ENCODE data around the gene APOBEC4. TPM values are rescaled to one million over a fixed set of nuclear protein-coding genes. Genes with fewer than 3 reads are reported as not detected.

Gene APOBEC4
- total RNA-seq, 4 donors from 2014 or later = not detected

GRCh38 chr1:183674339-183674738, 21.2 kb upstream of the APOBEC4 start:
- no peak overlapping the region for H3K27ac ChIP-seq
- 59 to 73% methylated on average over 1 of the region's 1 CpG for WGBS, 2 donors
- no peak for DNase-seq

GRCh38 chr1:183673605-183674323, 20.6 kb upstream of the APOBEC4 start:
- Histone ChIP-seq H3K36me3 (no peaks in the 10 kb centered on the region), H3K27ac (no peak overlapping the region)

More at GRCh38 chr1:183674339-183674738, 21.2 kb upstream of the APOBEC4 start:
- intact Hi-C loops (cut with DNase I) = no loop called here
- Histone ChIP-seq H3K4me3 (replicated peaks in 1 of 3) (no peak overlapping the region), H3K9me3 (no peaks in the 10 kb centered on the region), H3K4me1 (no peaks in the 10 kb centered on the region), H3K27me3 (no peaks in the 10 kb centered on the region), H3K36me3 (no peaks in the 10 kb centered on the region)
- no peak for TF ChIP-seq POLR2A (IDR thresholded peaks at IDR 0.05)
- no peak for TF ChIP-seq CTCF (IDR thresholded peaks at IDR 0.05)

GRCh38 chr1:183670169-183670568, 17.1 kb upstream of the APOBEC4 start:
- no peaks in the 10 kb centered on the region for H3K36me3 ChIP-seq
- intact Hi-C loops (cut with DNase I) = no loop called here
- H3K27ac ChIP-seq = no peak overlapping the region
- TF ChIP-seq POLR2A (IDR thresholded peaks at IDR 0.05) = no peak
- no peak for TF ChIP-seq CTCF (IDR thresholded peaks at IDR 0.05)
- WGBS, 2 donors = 93 to 95% methylated on average over 1 of the region's 1 CpG
- H3K9me3 ChIP-seq = no peaks in the 10 kb centered on the region
- H3K4me1 ChIP-seq = no peaks in the 10 kb centered on the region
- H3K4me3 ChIP-seq (replicated peaks in 1 of 3) = no peak overlapping the region
- no peaks in the 10 kb centered on the region for H3K27me3 ChIP-seq
- no peak for DNase-seq

More at GRCh38 chr1:183673605-183674323, 20.6 kb upstream of the APOBEC4 start:
- WGBS, 2 donors = 93 to 95% methylated on average over 2 of the region's 2 CpGs
- Histone ChIP-seq H3K9me3 (no peaks in the 10 kb centered on the region), H3K4me3 (replicated peaks in 1 of 3) (no peak overlapping the region), H3K4me1 (no peaks in the 10 kb centered on the region), H3K27me3 (no peaks in the 10 kb centered on the region)
- DNase-seq = peak in 1 of 2 donors; percentile 12
- intact Hi-C loops (cut with DNase I) = no loop called here
- TF ChIP-seq POLR2A (IDR thresholded peaks at IDR 0.05) (no peak), CTCF (IDR thresholded peaks at IDR 0.05) (no peak)

- H3K4me3 ChIP-seq (replicated peaks in 1 of 3) = no peak overlapping the region
- 86 to 91% methylated on average over 3 of the region's 3 CpGs for WGBS, 2 donors
- H3K27ac ChIP-seq = no peak overlapping the region
- TF ChIP-seq CTCF (IDR thresholded peaks at IDR 0.05) (no peak), POLR2A (IDR thresholded peaks at IDR 0.05) (no peak)
- H3K9me3 ChIP-seq = no peaks in the 10 kb centered on the region
- DNase-seq = no peak
- no peaks in the 10 kb centered on the region for H3K27me3 ChIP-seq
- intact Hi-C loops (cut with DNase I) = loop anchor here (5.0 to 10.0 kb wide), 2 partner anchors 261 to 568 kb away; no protein-coding TSS in a partner anchor
- no peaks in the 10 kb centered on the region for H3K36me3 ChIP-seq
- H3K4me1 ChIP-seq = no peaks in the 10 kb centered on the region
Measured at GRCh38 chr1:183656355-183656754, 3.2 kb upstream of the APOBEC4 start.

- 4 to 9% methylated on average over 4 of the region's 4 CpGs for WGBS, 2 donors
- peak; percentile 78 to 83 for DNase-seq
- Histone ChIP-seq H3K4me3 (replicated peaks in 1 of 3) (no peak overlapping the region), H3K9me3 (no peaks in the 10 kb centered on the region), H3K36me3 (no peaks in the 10 kb centered on the region), H3K27ac (no peak overlapping the region), H3K4me1 (no peaks in the 10 kb centered on the region), H3K27me3 (no peaks in the 10 kb centered on the region)
- TF ChIP-seq CTCF (IDR thresholded peaks at IDR 0.05) = peak; percentile 63 to 91 (median 86)
- TF ChIP-seq POLR2A (IDR thresholded peaks at IDR 0.05) = no peak
- intact Hi-C loops (cut with DNase I) = loop anchor here (5.0 to 10.0 kb wide), 2 partner anchors 262 to 569 kb away; no protein-coding TSS in a partner anchor
Measured at GRCh38 chr1:183655562-183656075, 2.5 kb upstream of the APOBEC4 start.

Data from thyroid gland (tissue), 4 donors.